DND-41 (cell line): ENCODE measurements around the gene GLB1L.

Source experiments
- CTCF ChIP-seq: IDR thresholded peaks from 2 replicates; pipeline ENCODE4 v1.5.1; 2012; ENCODE audit warnings: borderline replicate concordance, low read length, moderate library complexity, mild to moderate bottlenecking; ENCODE audit not compliant: poor library complexity, severe bottlenecking; ENCODE audit errors: extremely low read depth
- EZH2 ChIP-seq: IDR thresholded peaks from 3 replicates; pipeline ENCODE4 v1.6.1; 2012; ENCODE audit warnings: borderline replicate concordance, low read depth, mild to moderate bottlenecking, moderate library complexity, low read length, inconsistent platforms; ENCODE audit not compliant: severe bottlenecking

DNA sequence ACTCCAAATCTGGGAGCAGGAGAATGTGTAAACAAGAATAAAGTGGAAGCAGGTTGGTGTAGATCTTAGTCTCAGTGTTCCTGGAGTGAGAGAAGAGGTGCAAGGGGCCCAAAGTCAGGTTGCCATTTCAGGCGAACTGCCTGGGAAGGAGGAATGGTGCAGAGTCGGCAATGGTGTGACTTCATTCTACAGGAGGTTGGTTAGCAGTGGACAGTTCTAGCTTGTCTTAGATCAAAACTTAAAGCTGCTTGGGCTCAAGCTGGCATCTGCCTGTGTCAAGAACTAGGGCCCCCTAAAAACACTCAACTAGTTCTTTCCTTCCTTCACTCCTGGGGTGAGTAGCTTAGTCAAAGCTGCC is 3.6 kb upstream of the GLB1L start:
- TF ChIP-seq CTCF: no peak
- TF ChIP-seq EZH2: no peak
